Hair follicle dermal papilla cell (primary cell): ENCODE data around the gene GALR1. TPM values are rescaled to one million over a fixed set of nuclear protein-coding genes. Genes with fewer than 3 reads are reported as not detected.

Experiments
- total RNA-seq: library from RNA; depleted of rRNA; stranded (reverse); fragments of >200 nt; gene quantifications from 2 replicates; pipeline ENCODE4 v1.2.3, GENCODE V29; 2012

GALR1 gene
- total RNA-seq, result under 0.01 TPM in 1 of 2 replicates, not detected in the other

GRCh38 chr18:77249569-77250500, at the start of gene GALR1:
TSS of gene GALR1 (plus strand) at chr18:77249848. CDS start at chr18:77250549, 701 bp downstream.

Other genes with a start within 250 kb of the GALR1 start
- 13.2 and 21.9 TPM in 2 replicates for gene MBP, start 117.1 kb upstream of the GALR1 start, total RNA-seq